Measurements from ENCODE around the gene IGF2BP2.
"Not testable (repeated sequence)": the region's sequence is repeated elsewhere in the genome, so short reads cannot be mapped to it uniquely, and the experiment has no call there.

IGF2BP2 gene

DNA sequence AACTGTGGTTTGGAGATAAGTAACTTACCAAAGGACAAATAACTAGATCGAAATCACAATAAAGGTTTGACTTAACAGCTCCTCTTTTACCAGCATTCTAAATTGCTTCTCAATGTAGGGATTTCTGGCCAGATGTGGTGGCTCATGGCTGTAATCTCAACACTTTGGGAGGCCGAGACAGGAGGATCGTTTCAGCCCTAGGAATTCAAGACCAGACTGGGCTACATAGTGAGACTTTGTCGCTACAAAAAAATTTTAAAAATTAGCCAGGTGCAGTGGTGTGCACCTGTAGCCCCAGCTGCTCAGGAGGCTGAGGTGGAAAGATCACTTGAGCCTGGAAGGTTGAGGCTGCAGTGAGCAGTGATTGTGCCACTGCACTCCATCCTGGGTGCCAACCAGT is 17.4 kb upstream of the IGF2BP2 start:
- no peak for DNase-seq (ENCODE audit: insufficient read length, low spot score)
- no peak for TF ChIP-seq CTCF (IDR thresholded peaks at IDR 0.05; ENCODE audit: insufficient read depth, missing control alignments)
- no peak for FAIRE-seq

DNA sequence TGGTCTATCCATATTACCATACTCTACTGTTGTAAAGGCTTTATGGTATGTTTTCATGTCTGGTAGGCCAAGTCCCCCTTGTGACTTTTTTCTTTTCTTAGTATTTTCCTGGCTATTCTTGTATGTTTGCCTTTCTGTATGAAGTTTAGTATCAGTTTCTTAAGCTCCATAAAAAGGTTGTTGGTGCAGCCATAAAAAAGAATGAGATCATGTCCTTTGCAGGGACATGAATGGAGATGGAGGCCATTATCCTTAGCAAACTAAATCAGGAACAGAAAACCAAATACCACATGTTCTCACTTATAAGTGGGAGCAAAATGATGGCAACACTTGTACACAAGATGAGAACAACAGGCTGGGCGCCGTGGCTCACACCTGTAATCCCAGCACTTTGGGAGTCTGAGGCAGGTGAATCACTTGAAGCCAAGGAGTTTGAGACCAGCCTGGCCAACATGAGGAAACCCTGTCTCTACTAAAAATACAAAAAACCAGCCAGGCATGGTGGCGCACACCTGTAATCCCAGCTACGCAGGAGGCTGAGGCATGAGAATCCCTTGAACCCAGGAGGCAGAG is 13.7 kb upstream of the IGF2BP2 start:
- FAIRE-seq; DNase-seq (ENCODE audit: insufficient read length, low spot score): not testable (repeated sequence)

GRCh38 chr3:185837414-185837813 is 12.6 kb upstream of the IGF2BP2 start:
- DNase-seq (ENCODE audit: insufficient read length, low spot score) = no peak
- no peak for TF ChIP-seq CTCF (IDR thresholded peaks at IDR 0.05; ENCODE audit: insufficient read depth, missing control alignments)
- no peak for FAIRE-seq

- FAIRE-seq (no peak), DNase-seq (ENCODE audit: insufficient read length, low spot score) (no peak)
- TF ChIP-seq CTCF (IDR thresholded peaks at IDR 0.05; ENCODE audit: insufficient read depth, missing control alignments) = no peak
These were observed 7.1 kb upstream of the IGF2BP2 start for GRCh38 chr3:185831990-185832389.

GRCh38 chr3:185831195-185831594 is 6.4 kb upstream of the IGF2BP2 start:
- FAIRE-seq = no peak
- no peak for DNase-seq (ENCODE audit: insufficient read length, low spot score)
- no peak for TF ChIP-seq CTCF (IDR thresholded peaks at IDR 0.05; ENCODE audit: insufficient read depth, missing control alignments)

DNA sequence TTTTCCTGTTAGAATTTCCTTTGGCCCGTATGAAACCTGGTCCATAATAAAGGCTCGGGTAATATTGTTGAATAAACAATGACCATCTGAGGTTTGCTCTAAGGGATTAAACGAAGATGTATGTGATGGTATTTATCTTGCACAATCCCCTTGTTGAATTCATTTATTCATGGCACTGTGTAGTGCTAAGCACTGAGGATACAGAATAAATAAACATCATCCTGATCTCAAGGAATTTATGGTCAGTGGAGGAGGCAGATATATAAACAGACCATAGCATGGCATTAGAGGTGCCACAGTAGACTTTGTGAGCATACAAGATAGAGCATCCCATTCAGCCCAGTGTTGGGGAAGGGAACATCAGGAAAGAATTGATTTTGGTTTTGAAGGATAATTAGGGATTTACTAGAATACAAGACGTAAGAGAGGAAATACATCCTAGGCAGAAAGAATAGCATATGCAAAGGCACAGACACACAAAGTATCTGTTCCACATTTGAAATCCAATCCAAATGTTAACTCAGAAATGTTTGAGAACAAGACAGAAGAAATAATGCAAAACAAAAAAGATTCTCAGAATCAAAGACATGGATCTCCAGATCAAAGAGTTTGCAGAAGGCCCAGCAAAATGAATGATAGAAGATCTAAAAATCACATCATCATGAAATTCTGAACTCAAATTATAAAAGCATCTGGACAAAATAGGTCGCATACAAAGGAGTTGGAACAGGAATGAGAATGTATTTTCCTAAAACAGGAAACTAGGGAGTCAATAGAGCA is 5.4 kb upstream of the IGF2BP2 start:
- DNase-seq (ENCODE audit: insufficient read length, low spot score) (no peak), FAIRE-seq (no peak)
- no peak for TF ChIP-seq CTCF (IDR thresholded peaks at IDR 0.05; ENCODE audit: insufficient read depth, missing control alignments)

GRCh38 chr3:185828755-185829154 is 3.9 kb upstream of the IGF2BP2 start:
- TF ChIP-seq CTCF (IDR thresholded peaks at IDR 0.05; ENCODE audit: insufficient read depth, missing control alignments) = no peak
- DNase-seq (ENCODE audit: insufficient read length, low spot score) (no peak), FAIRE-seq (no peak)

All from D721Med (cell line).